Activated CD4-positive, CD25-positive, alpha-beta regulatory T cell treated with anti-CD3 and anti-CD28 coated beads, Interleukin-2, amount 50 U/mL, for 16 hours (primary cell): ENCODE results near the gene MFAP3.
A peak's percentile ranks its signal among the peaks of the same experiment; 100 is the strongest.
"Not testable (repeated sequence)": the region's sequence is repeated elsewhere in the genome, so short reads cannot be mapped to it uniquely, and the experiment has no call there.

Experiments used
- DNase-seq: peaks from one replicate; pipeline ENCODE4 v3.0.0-alpha.2; 2020; ENCODE audit warnings: low read depth, low spot score

Gene MFAP3

DNA sequence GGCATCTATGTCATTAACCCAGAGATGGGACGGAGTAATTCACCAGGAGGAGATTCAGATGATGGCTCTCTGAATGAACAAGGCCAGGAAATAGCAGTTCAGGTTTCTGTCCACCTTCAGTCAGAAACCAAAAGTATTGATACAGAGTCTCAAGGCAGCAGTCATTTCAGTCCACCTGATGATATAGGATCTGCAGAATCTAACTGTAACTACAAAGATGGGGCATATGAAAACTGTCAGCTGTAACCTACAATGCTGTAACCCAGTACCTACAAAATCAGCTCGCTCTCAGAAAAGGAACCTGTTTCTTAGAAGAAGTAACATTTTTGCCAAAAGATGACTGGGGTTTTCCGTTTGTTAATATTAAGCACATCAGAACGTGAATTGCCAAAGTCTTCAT, 14.7 kb downstream of the MFAP3 start:
- no peak for DNase-seq

DNA sequence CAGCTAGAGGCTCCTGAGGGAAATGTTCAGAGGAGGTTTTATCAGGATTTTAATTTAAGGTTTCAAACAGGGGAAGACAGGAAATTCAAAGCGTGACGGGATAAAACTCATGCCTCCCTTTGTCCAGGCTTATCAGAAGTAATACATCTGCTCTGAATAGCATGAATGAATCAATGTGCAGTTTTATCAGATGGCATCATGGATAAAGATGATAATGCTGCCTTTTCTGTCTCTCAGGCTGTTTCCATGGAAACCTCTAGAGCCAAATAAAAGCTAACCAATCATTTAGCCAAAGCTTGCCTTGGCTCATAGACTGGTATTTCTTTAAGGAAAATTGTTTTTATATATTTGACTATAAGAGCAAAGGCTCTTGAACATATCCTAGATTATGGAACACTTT, 16.4 kb downstream of the MFAP3 start:
- DNase-seq, result no peak

DNA sequence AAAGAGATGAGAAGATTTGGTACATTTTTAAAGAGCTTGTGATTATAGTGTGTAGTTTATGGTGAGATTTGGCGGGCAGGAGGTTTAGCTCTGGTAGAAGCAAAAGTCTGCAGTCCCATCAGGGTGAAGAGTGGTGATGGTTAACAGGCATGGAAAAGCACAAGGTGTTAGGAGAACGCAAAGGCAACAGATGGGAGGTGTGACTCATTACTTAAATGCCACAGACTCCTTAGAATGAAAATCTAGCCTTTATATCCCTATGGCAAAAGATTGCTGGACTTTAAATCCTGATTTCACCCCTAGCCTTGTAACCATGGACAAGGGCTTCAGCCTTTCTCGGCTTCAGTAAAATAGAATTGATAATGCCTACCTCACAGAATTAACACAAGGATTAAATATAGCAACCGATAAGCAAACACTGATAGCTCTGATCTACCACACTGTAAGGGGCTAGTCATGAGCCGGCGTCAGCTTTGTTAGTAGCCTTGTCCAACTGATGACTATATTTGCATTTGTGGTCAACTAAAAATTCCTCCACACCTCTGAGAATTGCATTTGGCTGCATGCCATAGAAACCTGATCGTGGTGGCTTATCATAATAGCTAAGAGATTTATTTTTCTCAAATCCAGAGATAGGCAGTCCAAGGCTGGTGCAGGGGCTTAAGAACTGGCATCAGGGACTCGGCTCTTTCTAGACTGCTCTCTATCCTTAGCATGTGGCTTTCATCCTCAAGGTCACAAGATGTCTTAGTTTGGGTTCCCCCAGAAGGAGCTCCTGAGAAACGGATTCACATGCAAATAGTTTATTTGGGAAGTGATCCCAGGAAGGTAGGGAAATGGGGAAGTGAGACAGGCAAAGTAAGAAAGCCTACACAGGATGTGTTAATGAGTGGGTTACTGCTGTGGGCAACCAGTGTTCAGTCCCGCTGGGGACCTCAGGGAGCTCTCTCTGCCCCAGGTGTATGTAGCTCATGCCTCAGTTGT, 19.6 kb downstream of the MFAP3 start:
- no peak for DNase-seq

DNA sequence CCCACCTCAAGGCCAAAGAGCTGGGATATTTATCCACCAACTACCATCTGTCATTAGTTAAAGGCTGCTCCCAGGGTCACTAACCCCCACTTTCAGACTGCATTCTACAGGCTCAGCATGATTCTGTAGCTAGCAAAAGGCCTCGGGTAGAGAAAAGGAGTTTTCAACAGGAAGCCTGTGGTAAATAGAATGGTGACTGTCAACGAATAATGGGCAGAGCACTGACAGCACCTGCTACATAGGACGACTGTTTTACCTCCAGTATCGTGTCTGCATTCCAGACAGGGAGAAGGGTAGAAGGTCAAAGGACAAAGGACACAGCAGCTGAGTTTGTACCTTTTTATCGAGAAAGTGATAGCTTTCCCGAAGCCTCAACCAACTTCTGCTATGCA, 20.3 kb downstream of the MFAP3 start:
- no peak for DNase-seq

DNA sequence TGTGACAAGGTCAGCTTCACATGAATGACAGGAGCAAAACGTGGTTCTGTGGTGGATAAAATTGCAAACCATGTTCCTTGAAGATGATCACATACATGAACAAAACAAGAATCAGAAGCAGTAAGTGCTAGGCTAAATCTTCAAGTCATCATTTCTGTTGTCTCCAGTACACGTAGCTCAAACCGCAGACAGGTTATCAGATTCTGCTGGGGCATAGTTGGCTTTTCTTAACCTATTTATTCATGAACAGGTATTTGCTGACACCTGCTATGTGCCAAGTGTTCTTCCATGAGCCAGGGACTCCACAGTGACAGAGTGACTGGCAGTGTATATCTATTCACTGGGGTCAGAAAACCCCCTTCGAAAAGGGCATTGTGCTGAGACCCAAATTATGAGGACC, 20.8 kb downstream of the MFAP3 start:
- DNase-seq, result no peak

DNA sequence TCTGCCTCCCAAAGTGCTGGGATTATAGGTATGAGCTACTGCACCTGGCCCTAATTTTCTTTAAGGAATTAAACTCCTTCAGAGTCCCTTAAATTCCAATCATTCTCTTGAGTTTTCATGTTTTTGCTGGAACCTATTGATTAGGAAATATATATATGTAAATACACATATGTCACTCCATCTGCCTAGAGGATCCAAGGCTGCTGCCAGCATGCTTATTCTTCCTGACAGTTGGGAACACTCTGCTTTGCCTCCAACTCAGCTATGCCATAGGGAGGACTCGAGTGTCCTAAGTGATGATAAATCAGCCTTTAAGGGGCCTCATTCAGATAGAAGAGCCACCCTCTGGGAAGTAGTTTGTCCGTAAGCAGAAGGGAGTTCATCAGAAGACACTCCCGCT, 21.8 kb downstream of the MFAP3 start:
- DNase-seq, result no peak

DNA sequence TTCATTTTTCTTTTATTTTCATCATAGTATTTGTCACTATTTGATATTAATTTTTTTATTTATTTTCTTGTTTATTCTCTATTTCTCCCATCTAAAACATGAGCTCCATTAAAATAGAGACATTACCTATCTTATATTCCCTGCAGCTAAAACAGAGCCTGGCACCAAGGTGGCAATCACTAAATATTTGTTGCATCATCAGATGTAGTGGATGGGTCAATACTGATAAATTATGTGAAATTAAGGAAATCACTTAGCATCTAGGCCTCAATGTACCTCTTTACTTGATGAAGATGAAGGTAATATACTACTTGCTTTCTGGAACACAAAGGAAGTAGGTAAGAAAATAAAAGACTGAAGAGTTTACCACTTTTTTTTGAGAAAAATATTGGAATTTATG, 24.6 kb downstream of the MFAP3 start:
- no peak for DNase-seq

DNA sequence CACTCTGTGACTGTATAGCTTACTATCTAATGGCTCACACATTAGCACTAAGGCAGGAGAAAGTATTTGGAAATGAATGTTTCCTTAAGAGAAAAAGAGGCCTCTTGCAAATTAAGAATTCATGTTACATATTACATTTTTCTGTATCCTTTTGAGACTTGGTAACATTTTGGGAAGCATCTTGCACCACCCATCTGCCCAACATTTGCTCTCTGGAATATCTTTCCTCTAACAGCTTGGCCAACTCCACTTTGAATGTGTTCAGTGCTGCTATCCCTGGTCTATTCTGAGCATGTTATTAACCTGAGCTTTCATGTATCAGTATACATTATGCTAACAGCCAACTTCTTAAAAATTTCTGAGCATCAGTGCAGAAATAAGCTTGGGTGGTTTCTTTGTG, 27.2 kb downstream of the MFAP3 start:
- no peak for DNase-seq

DNA sequence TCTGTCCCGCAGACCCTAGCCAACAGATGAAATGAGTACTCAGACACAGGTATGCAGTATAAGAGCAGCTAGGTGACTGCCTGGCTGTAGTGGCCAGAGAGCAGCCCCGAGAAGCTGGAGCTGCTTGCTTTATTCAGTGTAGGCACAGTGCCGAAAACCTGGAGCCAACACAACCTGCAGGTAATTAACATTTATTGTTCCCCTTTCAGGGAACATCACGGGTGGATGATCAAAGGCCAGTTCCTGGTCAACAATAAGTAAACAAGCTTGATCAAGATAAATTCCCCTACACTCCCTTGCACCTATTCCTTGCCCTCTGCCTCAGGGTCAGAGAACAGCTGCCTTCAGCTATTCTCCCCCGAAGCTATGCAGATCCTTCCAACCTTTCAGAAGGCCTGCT, 31.1 kb downstream of the MFAP3 start:
- not testable (repeated sequence) for DNase-seq

DNA sequence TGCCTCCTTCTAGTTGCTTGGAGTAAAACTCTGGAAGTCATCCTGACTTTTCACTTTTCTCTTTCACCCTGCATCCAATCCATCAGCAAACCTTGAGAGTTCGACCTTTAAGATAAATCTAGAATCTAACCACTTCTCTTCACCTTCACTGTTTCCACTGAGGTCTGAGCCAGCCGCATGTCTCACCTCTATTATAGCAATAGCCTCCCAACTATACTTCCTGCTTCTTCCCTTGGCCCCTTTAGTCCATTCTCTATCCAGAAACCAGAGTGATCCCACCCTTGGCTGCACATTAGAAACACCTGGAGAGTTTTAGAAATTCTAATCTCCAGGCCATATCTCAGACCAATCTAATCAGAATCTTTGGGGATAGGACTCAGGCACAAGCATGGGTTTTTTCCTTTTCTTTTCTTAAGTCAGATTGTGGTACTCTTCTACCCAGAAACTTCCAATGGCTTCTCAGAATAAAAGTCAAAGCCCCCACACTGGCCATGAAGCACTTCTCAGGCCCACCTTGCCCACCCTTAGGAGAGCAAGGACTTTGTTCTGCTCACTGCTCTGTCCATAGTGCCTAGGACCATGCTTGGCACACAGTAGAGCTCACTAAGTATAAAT, 33.1 kb downstream of the MFAP3 start:
- DNase-seq, result no peak

DNA sequence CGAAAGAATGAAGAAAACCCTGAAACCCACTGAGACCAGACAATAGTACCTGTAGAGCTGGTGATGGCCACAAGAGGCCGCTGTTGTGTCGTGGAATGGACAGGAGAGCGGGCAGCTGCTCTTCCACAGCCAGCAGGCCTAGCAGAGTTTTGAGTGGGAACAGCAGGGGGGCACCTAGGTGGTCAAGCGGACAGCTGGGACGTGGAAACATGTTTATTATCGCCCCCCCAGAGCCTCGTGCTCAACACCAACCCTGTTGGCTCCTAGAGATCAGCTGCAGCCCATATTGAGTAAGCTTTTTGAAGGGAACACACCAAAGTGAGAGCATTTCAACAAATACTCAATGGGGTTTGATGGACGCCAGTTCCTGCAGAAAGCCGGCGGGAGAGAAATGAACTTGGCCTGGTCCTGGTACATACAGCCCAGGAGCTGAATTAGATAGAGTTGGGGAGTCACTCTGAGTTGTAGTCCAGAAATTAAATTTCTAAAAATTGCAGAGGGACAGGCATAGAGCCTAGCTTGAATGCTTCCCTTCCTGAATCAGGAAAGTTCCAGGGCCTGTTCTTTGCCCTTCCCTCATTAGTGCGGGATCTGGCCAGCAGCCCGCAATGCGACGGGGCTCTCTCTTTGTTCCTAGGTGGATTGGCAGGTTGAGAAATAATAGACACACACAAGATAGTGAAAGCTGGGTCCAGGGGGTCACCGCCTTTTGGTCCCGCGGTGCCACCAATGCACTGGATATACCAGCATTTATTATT, 33.8 kb downstream of the MFAP3 start:
- DNase-seq, result peak; percentile 72

DNA sequence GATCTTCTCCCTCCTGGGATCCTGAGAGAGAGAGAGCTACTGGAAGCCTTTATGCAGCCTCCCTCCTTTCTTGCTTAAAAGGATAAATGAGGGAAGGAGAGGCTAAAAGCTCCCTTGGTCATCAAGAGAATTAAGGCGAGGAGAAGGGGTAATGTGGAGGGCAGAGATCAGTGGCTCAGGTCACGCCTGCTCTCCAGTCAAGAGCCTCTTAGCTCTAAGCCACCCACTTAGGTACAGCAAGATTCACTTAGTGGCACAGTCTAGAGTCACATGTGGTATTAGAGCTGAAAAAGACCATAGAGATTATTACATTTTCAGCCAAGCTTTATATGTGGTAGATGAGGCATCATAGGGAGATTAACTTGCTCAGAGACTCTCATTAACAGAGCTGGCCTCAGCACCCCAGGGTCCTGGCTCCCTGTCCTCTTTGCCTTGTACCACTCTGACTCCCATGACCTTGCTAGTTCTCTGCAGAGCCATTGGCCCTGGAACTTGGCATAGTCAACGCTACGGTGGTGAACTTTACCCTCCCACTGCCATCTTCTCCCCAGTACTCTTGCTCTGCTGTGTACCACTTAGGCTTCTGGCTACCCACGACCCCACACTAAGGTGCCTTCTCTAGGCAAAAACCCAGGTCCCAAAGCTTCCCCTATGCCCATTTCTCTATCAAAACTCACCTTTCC, 37.6 kb downstream of the MFAP3 start:
- no peak for DNase-seq

DNA sequence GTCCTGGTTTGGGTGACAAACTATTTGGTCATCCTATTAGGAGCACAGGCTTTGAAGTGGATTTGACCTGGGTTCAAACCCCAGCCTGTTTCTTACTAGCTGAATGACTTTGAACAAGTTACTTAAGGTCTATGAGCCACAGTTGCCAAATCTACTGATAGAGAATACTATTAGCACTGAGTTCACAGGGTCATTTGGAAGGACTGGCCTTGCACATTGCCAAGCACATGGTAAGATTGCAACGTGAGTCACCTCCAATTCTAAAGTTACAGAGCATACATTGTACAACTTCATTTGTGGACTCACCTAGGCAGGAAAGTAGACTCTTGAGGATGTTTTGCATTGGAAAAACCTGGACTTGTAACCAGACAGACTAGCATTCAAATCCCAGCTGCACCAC, 38.9 kb downstream of the MFAP3 start:
- no peak for DNase-seq

DNA sequence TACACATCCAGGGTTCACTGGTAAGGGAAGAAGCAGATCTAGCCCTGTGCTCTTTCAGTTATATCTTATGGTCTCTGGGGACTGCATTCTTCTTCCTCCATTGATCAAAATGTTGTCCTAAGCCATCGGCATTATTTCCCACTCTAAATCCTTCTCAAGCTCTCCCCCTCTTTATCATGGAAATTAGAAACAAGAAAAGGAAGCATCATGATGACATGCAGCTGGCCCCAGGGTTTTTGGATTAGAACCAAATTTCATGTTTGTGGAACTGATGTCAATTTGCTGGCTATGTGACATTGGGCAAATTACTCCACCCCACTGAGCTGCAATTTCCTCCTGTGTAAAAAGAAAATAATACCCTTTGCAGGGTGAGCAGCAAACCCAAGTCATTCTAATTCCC, 39.5 kb downstream of the MFAP3 start:
- no peak for DNase-seq

DNA sequence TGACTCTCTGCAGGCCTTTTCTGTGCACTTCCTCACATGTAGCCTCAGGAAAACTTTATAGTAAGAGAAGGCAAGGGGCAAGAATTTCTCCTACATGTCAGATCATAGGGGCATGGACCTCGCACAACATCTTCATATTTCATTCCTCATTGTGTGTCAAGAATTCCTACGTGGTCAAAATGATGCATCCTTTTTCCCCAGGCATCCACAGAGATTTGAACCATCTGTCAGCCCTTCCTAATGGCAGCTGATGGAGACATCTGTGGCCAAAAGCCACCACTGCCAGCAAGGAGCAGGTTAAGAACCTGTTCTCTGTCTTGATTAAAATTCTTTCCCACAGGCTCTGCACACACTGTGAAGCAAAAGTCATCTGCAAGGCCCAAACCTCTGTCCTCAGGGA, 42.5 kb downstream of the MFAP3 start:
- no peak for DNase-seq

DNA sequence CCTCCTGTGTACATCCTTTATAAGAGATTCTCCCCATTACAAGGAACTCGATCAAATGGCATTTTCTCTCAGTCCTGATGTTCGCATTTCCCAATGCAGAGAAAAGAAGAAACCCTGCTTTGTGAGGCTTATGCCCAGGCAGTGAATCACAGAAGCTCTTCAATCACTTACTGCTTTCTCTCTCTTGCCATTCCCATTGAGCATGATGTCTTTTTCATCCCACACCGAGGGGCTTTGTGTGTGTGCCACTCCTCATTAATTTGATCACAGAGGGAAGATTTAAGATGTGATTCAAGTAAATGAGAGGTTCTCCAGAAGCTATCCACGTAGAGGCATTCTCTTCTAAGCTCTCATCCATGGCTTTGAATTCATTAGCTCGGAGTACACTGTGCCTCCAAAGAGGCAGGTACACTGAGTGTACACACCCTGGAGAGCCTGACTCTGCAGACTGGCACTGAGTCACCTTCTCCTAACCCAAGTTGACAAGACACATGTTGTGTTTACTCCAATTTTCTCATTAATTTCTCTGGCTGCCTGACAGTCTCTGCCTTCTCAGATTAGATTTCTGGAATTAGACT, 45.4 kb downstream of the MFAP3 start:
- DNase-seq, result no peak

DNA sequence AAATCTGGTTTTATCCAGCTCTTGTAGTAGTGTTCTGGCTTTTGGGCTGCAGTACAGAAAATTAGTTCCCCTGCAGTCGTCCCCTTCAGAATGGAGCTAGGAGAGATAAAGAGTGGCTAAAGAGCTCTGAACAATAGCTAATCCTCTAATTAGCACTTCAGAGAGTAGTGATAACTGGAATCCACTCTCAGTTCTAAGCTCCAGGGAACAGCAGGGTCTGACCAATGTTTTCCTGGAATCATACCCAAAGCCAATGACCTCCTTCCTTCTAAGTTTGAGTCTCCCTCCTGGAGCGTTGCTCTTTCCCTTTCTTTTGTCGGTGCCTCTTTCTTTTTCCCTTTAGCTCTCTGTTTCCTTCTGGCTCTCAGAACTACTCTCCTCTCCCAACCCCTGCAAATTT, 47.4 kb downstream of the MFAP3 start:
- DNase-seq, result no peak

DNA sequence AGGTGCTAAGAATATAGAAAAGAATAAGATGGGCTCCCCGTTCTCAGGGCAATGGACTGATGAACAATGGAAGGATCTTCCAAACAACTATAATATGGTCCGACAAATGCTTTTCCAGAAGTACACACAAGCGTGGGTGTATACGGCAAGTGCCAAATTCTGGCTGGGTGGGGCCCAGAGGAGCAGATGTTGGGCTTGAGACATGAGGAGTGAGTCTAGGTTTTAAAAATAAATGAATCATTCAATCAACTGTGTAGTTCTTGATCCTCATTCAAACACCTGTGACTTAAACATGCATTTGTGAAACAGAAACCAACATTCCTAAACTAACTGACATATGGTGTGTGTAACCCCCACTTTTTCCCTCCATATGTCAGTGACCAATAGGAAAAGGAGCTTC, 47.9 kb downstream of the MFAP3 start:
- DNase-seq, result no peak

DNA sequence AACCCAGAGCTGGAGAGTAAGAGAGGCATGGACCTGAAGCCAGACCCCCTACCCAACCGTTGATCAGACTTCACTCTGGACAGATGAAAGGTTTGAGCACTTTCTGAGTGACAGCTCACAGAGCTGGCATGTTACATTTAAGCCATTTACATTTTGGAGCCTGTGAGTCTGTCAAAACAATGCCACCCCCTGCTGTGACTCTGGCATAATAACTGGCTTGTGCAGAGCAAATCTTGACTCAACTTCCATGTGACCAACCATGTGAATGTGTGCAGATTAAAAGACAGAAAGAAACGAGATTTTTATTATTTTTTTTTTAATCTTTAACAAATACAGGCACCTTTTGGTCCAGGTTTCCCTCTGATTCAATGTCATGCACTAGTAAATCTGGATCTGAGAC, 48.5 kb downstream of the MFAP3 start:
- no peak for DNase-seq

DNA sequence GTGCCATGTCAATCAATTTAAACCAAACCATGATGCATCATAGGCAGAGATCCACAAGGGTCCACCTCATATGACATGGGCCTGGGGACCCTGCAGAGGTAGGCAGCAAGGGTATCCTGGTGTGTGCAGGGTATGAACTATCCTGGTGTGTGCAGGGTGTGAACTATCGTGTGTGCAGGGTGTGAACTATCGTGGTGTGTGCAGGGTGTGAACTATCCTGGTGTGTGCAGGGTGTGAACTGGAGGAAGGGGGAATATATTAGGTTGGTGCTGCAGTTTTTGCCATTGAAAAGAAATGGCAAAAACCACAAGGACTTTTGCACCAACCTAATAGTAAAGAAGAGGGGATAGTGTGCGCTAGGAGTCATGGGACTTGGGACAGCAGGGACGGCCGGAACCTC, 50.0 kb downstream of the MFAP3 start:
- DNase-seq, result no peak

DNA sequence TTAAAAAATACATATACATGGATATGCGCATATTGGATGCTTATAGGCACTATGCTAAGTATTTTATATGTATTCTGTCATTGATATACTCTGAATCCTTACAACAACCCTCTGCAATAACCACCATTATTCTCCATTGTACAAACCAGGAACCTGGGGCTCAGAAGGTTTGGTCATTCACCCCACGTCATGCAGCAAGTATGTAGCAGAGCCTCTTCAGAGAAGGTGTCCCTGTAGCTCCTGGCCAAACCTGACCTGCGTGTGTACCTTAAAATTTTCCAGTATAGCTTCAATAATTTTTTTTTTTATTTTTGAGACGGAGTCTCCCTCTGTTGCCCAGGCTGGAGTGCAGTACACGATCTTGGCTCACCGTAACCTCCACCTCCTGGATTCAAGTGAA, 51.9 kb downstream of the MFAP3 start:
- DNase-seq, result no peak
